HFFc6 (cell line): ENCODE data around the gene ZSWIM1. TPM values are rescaled to one million over a fixed set of nuclear protein-coding genes. Genes with fewer than 3 reads are reported as not detected.

ENCODE experiments used
- DNase-seq: peaks from one replicate; pipeline ENCODE4 v3.0.0-alpha.2; 2018
- H3K27ac Mint-ChIP-seq: 2 replicates; pipeline ENCODE4 v1.8.0; 2020; ENCODE audit warnings: mild to moderate bottlenecking, mixed read lengths
- H3K27me3 Mint-ChIP-seq: 2 replicates; pipeline ENCODE4 v1.8.0; 2021; ENCODE audit warnings: mild to moderate bottlenecking, moderate library complexity, mixed read lengths; ENCODE audit not compliant: insufficient read depth
- H3K36me3 Mint-ChIP-seq: 2 replicates; pipeline ENCODE4 v1.8.0; 2021; ENCODE audit warnings: low read depth, mixed read lengths
- H3K4me1 Mint-ChIP-seq: 2 replicates; pipeline ENCODE4 v1.8.0; 2020; ENCODE audit warnings: low read depth, mixed read lengths
- H3K4me3 Mint-ChIP-seq: 2 replicates; pipeline ENCODE4 v1.8.0; 2020; ENCODE audit warnings: mild to moderate bottlenecking, moderate library complexity, mixed read lengths
- H3K9me3 Mint-ChIP-seq: 2 replicates; pipeline ENCODE4 v1.8.0; 2020; ENCODE audit warnings: mild to moderate bottlenecking, mixed read lengths
- total RNA-seq, 6 experiments: library from RNA; stranded (reverse); fragmentation: NEBNext Ultra II Directional; extraction: Animal tissue kit (Norgen Biotek cat#: 25700); gene quantifications; 2 replicates in 1 of 6; 3 replicates in 5 of 6; pipeline ENCODE4 v1.2.3, GENCODE V29; 2021
- TF ChIP-seq, protein P1 (sequence below): fragments of 200-600 bp; sonication (generic); IDR thresholded peaks from 2 replicates; pipeline ENCODE4 v1.5.0; 2021; ENCODE audit warnings: antibody characterized with exemption, mild to moderate bottlenecking

ZSWIM1 gene
- total RNA-seq, 6 experiments from 2014 or later, result 9.8 to 11.7 (median 10.3) TPM

DNA sequence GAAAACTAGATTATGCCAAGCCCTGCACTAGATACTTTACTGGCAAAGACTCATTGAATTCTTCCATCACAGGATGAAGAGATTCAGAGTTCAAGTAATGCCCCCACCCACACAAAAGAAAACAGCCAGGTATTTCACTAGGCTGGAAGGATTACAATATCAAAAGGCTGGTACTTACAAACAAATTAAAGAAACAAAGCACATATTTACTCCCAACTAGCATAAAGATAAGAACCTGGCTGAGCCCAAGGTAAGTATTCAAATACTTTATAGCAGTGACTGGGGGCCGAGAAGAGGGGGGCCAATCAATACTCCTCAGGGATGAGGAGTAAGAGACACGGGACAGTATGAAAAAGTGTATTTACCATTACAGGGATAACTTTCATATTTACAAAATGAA is 27.5 kb upstream of the ZSWIM1 start:
- H3K4me1 Mint-ChIP-seq, result peaks cover 20% of the 10 kb centered on the region
- H3K4me3 Mint-ChIP-seq, result no peak overlapping the region
- H3K9me3 Mint-ChIP-seq, result no peaks in the 10 kb centered on the region

DNA sequence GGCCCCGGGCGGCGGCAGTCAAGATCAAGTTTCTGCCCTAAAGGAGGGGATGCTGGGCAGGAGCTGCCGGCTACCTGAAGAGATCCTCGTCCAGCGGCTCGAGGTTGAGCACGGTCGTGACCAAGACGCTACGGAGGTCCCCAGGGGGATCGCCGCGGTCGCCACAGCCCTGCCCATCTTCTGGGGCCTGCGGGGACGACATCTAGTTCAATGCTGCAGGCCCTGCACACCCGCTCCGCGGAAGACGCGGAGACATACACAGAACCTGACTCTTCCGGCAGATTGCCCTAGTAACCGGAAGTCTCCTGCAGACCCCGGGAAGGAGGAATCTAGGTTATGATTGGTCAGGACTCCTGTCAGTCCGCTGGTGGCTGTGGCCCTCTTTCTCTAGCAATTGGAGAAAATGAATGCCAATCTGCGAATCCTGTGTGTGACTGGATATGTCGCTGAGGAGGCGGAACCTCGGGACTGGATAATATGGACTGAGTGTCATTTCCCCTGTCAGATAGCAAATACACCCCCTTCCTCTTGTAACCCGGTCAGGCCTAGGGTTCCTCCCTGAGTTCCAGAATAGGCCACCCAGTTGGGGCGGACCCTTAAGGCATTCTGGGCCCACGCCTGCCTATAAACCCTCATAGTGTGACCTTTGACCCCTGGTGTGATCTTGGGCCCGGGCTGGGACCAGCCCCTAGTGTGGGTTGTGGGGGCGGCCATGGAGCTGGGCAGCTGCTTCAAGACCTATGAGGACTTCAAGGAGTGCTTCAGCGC is 23.7 kb upstream of the ZSWIM1 start, which contains the start of the genes ACOT8 and ZSWIM3:
ACOT8 (minus strand) TSS at position 279 of the 768 bp plus-strand sequence; CDS start at position 202, 77 bp downstream.
ZSWIM3 (plus strand) TSS at position 501 of the 768 bp plus-strand sequence; CDS start at position 713, 212 bp downstream.
- DNase-seq, result peak; percentile 100
- peak within 1 kb of the TSS; percentile 94 for H3K4me3 Mint-ChIP-seq
- H3K9me3 Mint-ChIP-seq, result no peaks in the 10 kb centered on the region; the same call in 1 of the 2 replicates
- TF ChIP-seq, protein P1, sequence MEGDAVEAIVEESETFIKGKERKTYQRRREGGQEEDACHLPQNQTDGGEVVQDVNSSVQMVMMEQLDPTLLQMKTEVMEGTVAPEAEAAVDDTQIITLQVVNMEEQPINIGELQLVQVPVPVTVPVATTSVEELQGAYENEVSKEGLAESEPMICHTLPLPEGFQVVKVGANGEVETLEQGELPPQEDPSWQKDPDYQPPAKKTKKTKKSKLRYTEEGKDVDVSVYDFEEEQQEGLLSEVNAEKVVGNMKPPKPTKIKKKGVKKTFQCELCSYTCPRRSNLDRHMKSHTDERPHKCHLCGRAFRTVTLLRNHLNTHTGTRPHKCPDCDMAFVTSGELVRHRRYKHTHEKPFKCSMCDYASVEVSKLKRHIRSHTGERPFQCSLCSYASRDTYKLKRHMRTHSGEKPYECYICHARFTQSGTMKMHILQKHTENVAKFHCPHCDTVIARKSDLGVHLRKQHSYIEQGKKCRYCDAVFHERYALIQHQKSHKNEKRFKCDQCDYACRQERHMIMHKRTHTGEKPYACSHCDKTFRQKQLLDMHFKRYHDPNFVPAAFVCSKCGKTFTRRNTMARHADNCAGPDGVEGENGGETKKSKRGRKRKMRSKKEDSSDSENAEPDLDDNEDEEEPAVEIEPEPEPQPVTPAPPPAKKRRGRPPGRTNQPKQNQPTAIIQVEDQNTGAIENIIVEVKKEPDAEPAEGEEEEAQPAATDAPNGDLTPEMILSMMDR, result no peak
- peaks cover 20% of the 10 kb centered on the region for H3K36me3 Mint-ChIP-seq
- peak within 1 kb of the TSS; percentile 80 for H3K27ac Mint-ChIP-seq
- peaks cover 42% of the 10 kb centered on the region for H3K4me1 Mint-ChIP-seq
- H3K27me3 Mint-ChIP-seq, result peaks cover 3% of the 10 kb centered on the region; the same call in 1 of the 2 replicates

More for the DNA sequence above, 27.5 kb upstream of the ZSWIM1 start:
- H3K27me3 Mint-ChIP-seq, result peaks cover 3% of the 10 kb centered on the region; the same call in 1 of the 2 replicates
- no peak overlapping the region for H3K27ac Mint-ChIP-seq
- DNase-seq, result no peak
- peaks cover 17% of the 10 kb centered on the region; the same call in 1 of the 2 replicates for H3K36me3 Mint-ChIP-seq
- TF ChIP-seq, protein P1, result no peak

DNA sequence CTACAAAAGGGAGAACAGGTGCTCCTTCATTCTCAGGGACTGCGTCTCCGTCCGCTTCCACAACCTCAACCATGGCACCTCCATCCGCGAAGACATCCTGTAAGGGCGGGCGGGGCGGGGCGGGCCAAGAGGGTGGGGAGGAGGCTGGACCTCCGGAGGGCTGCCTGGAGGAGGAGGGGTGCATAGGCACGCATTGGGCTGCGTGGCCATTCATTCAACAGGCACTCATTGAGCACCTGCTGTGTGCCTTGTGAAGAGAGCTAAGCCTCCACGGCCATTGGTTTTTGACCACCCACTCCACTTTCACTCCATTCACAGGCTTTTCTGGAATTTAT is 23.2 kb upstream of the ZSWIM1 start:
- Mint-ChIP-seq H3K27ac (peak overlapping the region; percentile 75), H3K4me1 (peaks cover 42% of the 10 kb centered on the region), H3K36me3 (peaks cover 20% of the 10 kb centered on the region), H3K27me3 (peaks cover 3% of the 10 kb centered on the region; the same call in 1 of the 2 replicates), H3K9me3 (no peaks in the 10 kb centered on the region; the same call in 1 of the 2 replicates), H3K4me3 (peak overlapping the region; percentile 94)
- TF ChIP-seq, protein P1, result no peak
- no peak for DNase-seq

DNA sequence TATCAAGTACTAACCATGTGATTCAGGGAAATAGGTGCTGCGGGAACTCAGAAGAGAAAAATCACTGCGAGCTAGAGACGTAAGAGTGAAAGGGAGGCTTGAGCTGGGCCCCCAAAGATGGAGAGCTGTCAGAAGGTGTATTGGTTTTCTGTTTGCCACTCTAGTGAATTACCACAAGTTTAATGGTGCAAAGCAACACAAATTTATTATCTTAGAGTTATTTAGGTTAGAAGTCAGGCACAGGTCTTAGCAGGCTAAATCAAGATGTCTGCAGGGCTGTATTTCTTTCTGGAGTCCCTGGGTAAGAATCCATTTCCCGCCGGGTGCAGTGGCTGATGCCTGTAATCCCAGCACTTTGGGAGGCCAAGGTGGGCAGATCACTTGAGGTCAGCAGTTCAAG is 21.1 kb upstream of the ZSWIM1 start:
- Mint-ChIP-seq H3K27ac (no peak overlapping the region), H3K36me3 (peaks cover 16% of the 10 kb centered on the region), H3K9me3 (no peaks in the 10 kb centered on the region; the same call in 1 of the 2 replicates), H3K4me3 (no peak overlapping the region), H3K27me3 (peaks cover 3% of the 10 kb centered on the region; the same call in 1 of the 2 replicates), H3K4me1 (peaks cover 42% of the 10 kb centered on the region)
- DNase-seq, result no peak
- TF ChIP-seq, protein P1, result no peak

DNA sequence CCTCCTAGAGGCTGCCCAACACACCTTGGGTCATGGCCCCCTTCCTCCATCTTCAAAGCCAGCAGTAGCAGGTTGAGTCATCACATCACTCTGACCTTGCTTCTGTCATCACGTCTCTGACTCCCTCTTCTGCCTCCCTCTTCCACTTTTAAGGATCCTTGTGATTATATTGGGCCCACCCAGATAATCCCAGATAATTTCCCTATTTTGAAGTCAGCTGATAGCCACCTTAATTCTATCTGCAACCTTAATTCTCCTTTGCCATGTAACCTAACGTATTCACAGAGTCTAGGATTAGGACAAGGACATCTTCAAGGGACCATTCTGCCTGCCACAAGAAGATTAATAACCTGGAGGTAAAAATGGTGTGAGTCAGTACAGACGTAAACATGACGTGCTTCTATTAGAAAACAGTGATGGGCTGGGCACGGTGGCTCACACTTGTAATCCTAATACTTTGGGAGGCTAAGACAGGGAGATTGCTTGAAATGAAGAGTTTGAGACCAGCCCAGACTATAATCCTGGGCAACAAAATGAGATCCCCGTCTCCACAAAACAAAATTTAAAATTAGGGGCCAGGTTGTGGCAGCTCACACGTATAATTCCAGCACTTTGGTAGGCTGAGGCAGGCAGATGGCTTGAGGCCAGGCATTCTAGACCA is 20.3 kb upstream of the ZSWIM1 start:
- no peak overlapping the region for H3K4me3 Mint-ChIP-seq
- TF ChIP-seq, protein P1, result no peak
- no peaks in the 10 kb centered on the region; the same call in 1 of the 2 replicates for H3K9me3 Mint-ChIP-seq
- no peak overlapping the region for H3K27ac Mint-ChIP-seq
- peaks cover 3% of the 10 kb centered on the region; the same call in 1 of the 2 replicates for H3K27me3 Mint-ChIP-seq
- H3K4me1 Mint-ChIP-seq, result peaks cover 42% of the 10 kb centered on the region
- peaks cover 16% of the 10 kb centered on the region for H3K36me3 Mint-ChIP-seq
- no peak for DNase-seq
